Forelimb muscle (tissue), 1 donor: ENCODE measurements around the gene CFAP99. TPM values are rescaled to one million over a fixed set of nuclear protein-coding genes. Genes with fewer than 3 reads are reported as not detected.

ENCODE experiments used
- DNase-seq: peaks from one replicate; pipeline ENCODE4 v3.0.0-alpha.2; 2013; ENCODE audit warnings: low read depth
- polyA plus RNA-seq: library from polyadenylated mRNA; unstranded; fragments of 120-200 nt; gene quantifications from one replicate; pipeline ENCODE4 v1.2.1, GENCODE V29; 2013; ENCODE audit not compliant: insufficient read length

CFAP99 gene
- polyA plus RNA-seq, 1 donor: 0.15 TPM

GRCh38 chr4:2468456-2469191 lies 49.9 kb downstream of the CFAP99 start, which contains the start of gene RNF4:
Gene RNF4, plus strand, starts transcription at chr4:2469106. Its CDS starts 21,388 bp downstream, at chr4:2490494.
- DNase-seq: peak; percentile 90

- no peak for DNase-seq
These were observed 50.6 kb downstream of the CFAP99 start for GRCh38 chr4:2469192-2469984.

GRCh38 chr4:2470791-2471190 lies 52.0 kb downstream of the CFAP99 start:
- no peak for DNase-seq

GRCh38 chr4:2472187-2472586 lies 53.4 kb downstream of the CFAP99 start:
- no peak for DNase-seq

GRCh38 chr4:2478229-2478628 lies 59.5 kb downstream of the CFAP99 start:
- DNase-seq: no peak

- DNase-seq: no peak
These were observed 61.9 kb downstream of the CFAP99 start for GRCh38 chr4:2480649-2481048.

- no peak for DNase-seq
These were observed 63.4 kb downstream of the CFAP99 start for GRCh38 chr4:2482192-2482591.

- no peak for DNase-seq
These were observed 63.9 kb downstream of the CFAP99 start for GRCh38 chr4:2482693-2483092.

- no peak for DNase-seq
These were observed 64.5 kb downstream of the CFAP99 start for GRCh38 chr4:2483237-2483636.

- no peak for DNase-seq
These were observed 65.4 kb downstream of the CFAP99 start for GRCh38 chr4:2484185-2484584.

- DNase-seq: peak; percentile 40
These were observed 66.2 kb downstream of the CFAP99 start for GRCh38 chr4:2484993-2485392.

GRCh38 chr4:2485956-2486355 lies 67.2 kb downstream of the CFAP99 start:
- DNase-seq: no peak

GRCh38 chr4:2486981-2487380 lies 68.2 kb downstream of the CFAP99 start:
- no peak for DNase-seq

GRCh38 chr4:2487632-2488031 lies 68.9 kb downstream of the CFAP99 start:
- DNase-seq: no peak

GRCh38 chr4:2489081-2489805 lies 70.5 kb downstream of the CFAP99 start:
- no peak for DNase-seq

GRCh38 chr4:2489841-2490552 lies 71.2 kb downstream of the CFAP99 start:
- DNase-seq: no peak

- DNase-seq: no peak
These were observed 74.2 kb downstream of the CFAP99 start for GRCh38 chr4:2492970-2493369.

- DNase-seq: no peak
These were observed 76.2 kb downstream of the CFAP99 start for GRCh38 chr4:2494992-2495391.

GRCh38 chr4:2497324-2497723 lies 78.6 kb downstream of the CFAP99 start:
- DNase-seq: no peak

- no peak for DNase-seq
These were observed 79.2 kb downstream of the CFAP99 start for GRCh38 chr4:2497931-2498330.

GRCh38 chr4:2500547-2500946 lies 81.8 kb downstream of the CFAP99 start:
- DNase-seq: no peak
